Type B pancreatic cell (in vitro differentiated cells): Measurements from ENCODE around the gene SLC25A1. TPM values are rescaled to one million over a fixed set of nuclear protein-coding genes. Genes with fewer than 3 reads are reported as not detected.

Experiments used
- DNase-seq: peaks from one replicate; pipeline ENCODE4 v3.0.0; 2021; ENCODE audit warnings: mixed read lengths; ENCODE audit not compliant: unreplicated experiment; ENCODE audit errors: extremely low spot score
- H3K27ac Mint-ChIP-seq: 2 replicates; pipeline ENCODE4 v1.8.0; 2021; ENCODE audit warnings: mild to moderate bottlenecking, mixed read lengths
- H3K27me3 Mint-ChIP-seq: 2 replicates; pipeline ENCODE4 v1.8.0; 2021; ENCODE audit warnings: mixed read lengths
- H3K36me3 Mint-ChIP-seq: 2 replicates; pipeline ENCODE4 v1.8.0; 2021; ENCODE audit warnings: mixed read lengths
- H3K4me1 Mint-ChIP-seq: one replicate; pipeline ENCODE4 v1.8.0; 2021; ENCODE audit warnings: mixed read lengths; ENCODE audit not compliant: unreplicated experiment
- H3K4me3 Mint-ChIP-seq: 2 replicates; pipeline ENCODE4 v1.8.0; 2021; ENCODE audit warnings: mild to moderate bottlenecking, mixed read lengths
- H3K9me3 Mint-ChIP-seq: 2 replicates; pipeline ENCODE4 v1.8.0; 2021; ENCODE audit warnings: mixed read lengths
- CTCF ChIP-seq: fragments of 200-600 bp; sonication (generic); conservative IDR thresholded peaks from 2 replicates; pipeline ENCODE4 v1.5.0; 2021; ENCODE audit warnings: antibody characterized with exemption, mild to moderate bottlenecking
- total RNA-seq: library from RNA; stranded (reverse); gene quantifications from 2 replicates; pipeline ENCODE4 v1.2.1, GENCODE V29; 2021; ENCODE audit warnings: low replicate concordance

Gene SLC25A1
- total RNA-seq, 1 donor from 2014 or later: 94.4 TPM

- no peaks in the 10 kb centered on the region for H3K9me3 Mint-ChIP-seq
- H3K27ac Mint-ChIP-seq: no peak overlapping the region
- H3K27me3 Mint-ChIP-seq: peaks cover 73% of the 10 kb centered on the region
- peaks cover 6% of the 10 kb centered on the region for H3K36me3 Mint-ChIP-seq
- DNase-seq: no peak
- no peak for TF ChIP-seq CTCF
- H3K4me1 Mint-ChIP-seq: peaks cover 4% of the 10 kb centered on the region
- H3K4me3 Mint-ChIP-seq: peak overlapping the region; percentile 76
Measured at GRCh38 chr22:19150482-19151328, 27.8 kb downstream of the SLC25A1 start.

- Mint-ChIP-seq H3K4me3 (peak within 1 kb of the TSS; percentile 76), H3K27ac (no peak within 1 kb of the TSS), H3K27me3 (peaks cover 71% of the 10 kb centered on the region), H3K36me3 (peaks cover 6% of the 10 kb centered on the region), H3K9me3 (no peaks in the 10 kb centered on the region), H3K4me1 (peaks cover 4% of the 10 kb centered on the region)
- no peak for TF ChIP-seq CTCF
- DNase-seq: no peak
Measured at GRCh38 chr22:19149991-19150390, 28.5 kb downstream of the SLC25A1 start, which contains the start of gene GSC2. Gene GSC2 (minus strand): TSS chr22:19150292. CDS start chr22:19150283, 9 bp downstream.

GRCh38 chr22:19149047-19149883 lies 29.3 kb downstream of the SLC25A1 start:
- Mint-ChIP-seq H3K9me3 (no peaks in the 10 kb centered on the region), H3K4me3 (peak overlapping the region; percentile 65)
- no peak for TF ChIP-seq CTCF

GRCh38 chr22:19148417-19149046 lies 30.0 kb downstream of the SLC25A1 start:
- TF ChIP-seq CTCF: no peak
- H3K36me3 Mint-ChIP-seq: peaks cover 9% of the 10 kb centered on the region
- DNase-seq: no peak
- H3K9me3 Mint-ChIP-seq: no peaks in the 10 kb centered on the region
- H3K27ac Mint-ChIP-seq: no peak overlapping the region
- H3K4me3 Mint-ChIP-seq: no peak overlapping the region
- H3K4me1 Mint-ChIP-seq: peaks cover 16% of the 10 kb centered on the region
- H3K27me3 Mint-ChIP-seq: peaks cover 64% of the 10 kb centered on the region

More at GRCh38 chr22:19149047-19149883, 29.3 kb downstream of the SLC25A1 start:
- DNase-seq: no peak
- Mint-ChIP-seq H3K36me3 (peaks cover 11% of the 10 kb centered on the region), H3K4me1 (peaks cover 10% of the 10 kb centered on the region), H3K27me3 (peaks cover 70% of the 10 kb centered on the region), H3K27ac (no peak overlapping the region)

- H3K4me1 Mint-ChIP-seq: peaks cover 16% of the 10 kb centered on the region
- no peaks in the 10 kb centered on the region for H3K9me3 Mint-ChIP-seq
- TF ChIP-seq CTCF: no peak
- no peak overlapping the region for H3K27ac Mint-ChIP-seq
- no peak overlapping the region for H3K4me3 Mint-ChIP-seq
- DNase-seq: no peak
- peaks cover 55% of the 10 kb centered on the region for H3K27me3 Mint-ChIP-seq
- H3K36me3 Mint-ChIP-seq: peaks cover 5% of the 10 kb centered on the region
Measured at GRCh38 chr22:19147195-19147780, 31.2 kb downstream of the SLC25A1 start.
